HepG2 (cell line): ENCODE results near the gene CYP2J2. TPM values are rescaled to one million over a fixed set of nuclear protein-coding genes. Genes with fewer than 3 reads are reported as not detected.

Source experiments
- ATAC-seq: fragments of 200-7000 bp; cut with Tn5 transposase; 3 replicates; pipeline ENCODE4 v1.9.1; 2020; ENCODE audit warnings: mild to moderate bottlenecking, moderate library complexity
- BruUV-seq: library from RNA; stranded (reverse); fragments of 400-500 nt; replicated peaks from 2 replicates; lab custom pipeline; 2021; lab: Mats Ljungman, UMichigan
- CTCF ChIA-PET: fragments of 300-600 bp; formaldehyde crosslinking; extraction: SDS; loops from one replicate; lab custom pipeline; 2021; ENCODE audit warnings: low total read pairs, inconsistent platforms, low intra/inter-chr PET ratio; lab: Yijun Ruan, JAX
- POLR2A ChIA-PET: fragments of 350-600 bp; sonication (Branson Sonifier 250); formaldehyde crosslinking; loops from one replicate; lab custom pipeline; 2020; ENCODE audit warnings: antibody characterized with exemption, inconsistent platforms; lab: Yijun Ruan, JAX
- DNase-seq: peaks from one replicate; pipeline ENCODE4 v3.0.0-alpha.2; 2015; ENCODE audit warnings: low spot score
- FAIRE-seq: peaks from 3 replicates; lab custom pipeline; 2011; peaks lifted over from hg19 to GRCh38; lab: Jason Lieb, UNC
- H2AFZ ChIP-seq: one replicate; pipeline ENCODE4 v1.6.1; 2011; ENCODE audit warnings: low read length, inconsistent platforms
- H3K27ac ChIP-seq: fragments of 300-600 bp; 3 replicates; pipeline ENCODE4 v1.8.0; 2011; ENCODE audit warnings: mixed run types, mild to moderate bottlenecking, mixed read lengths, low read length, inconsistent platforms; ENCODE audit not compliant: insufficient read depth; ENCODE audit errors: extremely low read length
- H3K27me3 ChIP-seq, 2 experiments: fragments of 200-600 bp in 1 of 2; 2 replicates in 1 of 2; 3 replicates in 1 of 2; pipeline versions ENCODE4 v1.6.0 to v1.8.0; 2011; ENCODE audit warnings: low read length in 2 of 2, mild to moderate bottlenecking in 2 of 2, moderate library complexity in 2 of 2, inconsistent platforms in 1 of 2; ENCODE audit not compliant: insufficient read depth in 2 of 2, control insufficient read depth in 1 of 2
- H3K36me3 ChIP-seq, 2 experiments: fragments of 200-600 bp in 1 of 2; replicated peaks in 1 of 2; 2 replicates in 1 of 2; 3 replicates in 1 of 2; pipeline versions ENCODE4 v1.5.1 to v1.8.0; 2011; ENCODE audit warnings: low read length in 2 of 2, inconsistent platforms in 1 of 2; ENCODE audit not compliant: insufficient read depth in 2 of 2, control insufficient read depth in 1 of 2
- H3K4me1 ChIP-seq: 2 replicates; pipeline ENCODE4 v1.5.1; 2012; ENCODE audit warnings: low read length, inconsistent platforms; ENCODE audit not compliant: insufficient read depth
- H3K4me2 ChIP-seq: 2 replicates; pipeline ENCODE4 v1.6.0; 2011; ENCODE audit warnings: low read depth, low read length, inconsistent platforms
- H3K4me3 ChIP-seq, 3 experiments: fragments of 200-600 bp in 1 of 3; sonication (generic), shearing (Covaris generic) in 1 of 3; replicated peaks in 1 of 3; 2 replicates each; pipeline ENCODE4 v1.5.1; 2011 to 2016; ENCODE audit warnings: low read length in 3 of 3, inconsistent platforms in 2 of 3, low read depth in 2 of 3, mild to moderate bottlenecking in 2 of 3, control low read depth in 1 of 3, mixed read lengths in 1 of 3; ENCODE audit not compliant: insufficient read depth in 1 of 3
- H3K79me2 ChIP-seq: one replicate; pipeline ENCODE4 v1.6.1; 2011; ENCODE audit warnings: low read length, inconsistent platforms; ENCODE audit not compliant: insufficient read depth
- H3K9ac ChIP-seq: 2 replicates; pipeline ENCODE4 v1.6.0; 2011; ENCODE audit warnings: mild to moderate bottlenecking, low read depth, low read length, inconsistent platforms; ENCODE audit not compliant: insufficient read depth
- H3K9me3 ChIP-seq: 2 replicates; pipeline ENCODE4 v1.5.1; 2012; ENCODE audit warnings: mild to moderate bottlenecking, low read length
- H4K20me1 ChIP-seq: 2 replicates; pipeline ENCODE4 v1.6.0; 2011; ENCODE audit warnings: inconsistent platforms, mild to moderate bottlenecking, low read length, moderate library complexity; ENCODE audit not compliant: insufficient read depth
- ARID2 ChIP-seq: sonication (generic); formaldehyde crosslinking; IDR thresholded peaks from 2 replicates; pipeline ENCODE4 v1.8.1; 2022; ENCODE audit warnings: mild to moderate bottlenecking, missing genetic modification reagents, borderline replicate concordance
- CBFB ChIP-seq: sonication (generic); formaldehyde crosslinking; IDR thresholded peaks from 2 replicates; pipeline ENCODE4 v1.4.0; 2020; ENCODE audit warnings: missing genetic modification reagents
- CREM ChIP-seq, 2 experiments: sonication (generic) in 1 of 2; formaldehyde crosslinking in 1 of 2; IDR thresholded peaks; 2 replicates each; pipeline versions ENCODE4 v1.4.0 to v1.6.1; 2016 to 2020; ENCODE audit warnings: antibody characterized with exemption in 1 of 2, mild to moderate bottlenecking in 1 of 2, missing genetic modification reagents in 1 of 2
- FLYWCH1 ChIP-seq: sonication (generic); formaldehyde crosslinking; IDR thresholded peaks from 2 replicates; pipeline ENCODE4 v1.8.1; 2023; ENCODE audit warnings: mild to moderate bottlenecking, missing genetic modification reagents
- HHEX ChIP-seq: IDR thresholded peaks from 2 replicates; pipeline ENCODE4 v1.6.1; 2016; ENCODE audit warnings: control low read depth
- MAZ ChIP-seq, 2 experiments: sonication (generic) in 1 of 2; formaldehyde crosslinking in 1 of 2; IDR thresholded peaks; 2 replicates each; pipeline versions ENCODE4 v1.5.0 to v1.6.1; 2012 to 2020; ENCODE audit warnings: low read depth in 2 of 2, mild to moderate bottlenecking in 2 of 2, borderline replicate concordance in 1 of 2, improper control_type of control experiment in 1 of 2, low read length in 1 of 2, missing genetic modification reagents in 1 of 2, moderate library complexity in 1 of 2
- RFX5 ChIP-seq: IDR thresholded peaks from 2 replicates; pipeline ENCODE4 v1.6.1; 2011; ENCODE audit warnings: low read depth, low read length, improper control_type of control experiment
- STAT5B ChIP-seq: sonication (generic); formaldehyde crosslinking; IDR thresholded peaks from 2 replicates; pipeline ENCODE4 v1.4.0; 2020; ENCODE audit warnings: missing genetic modification reagents
- ZNF143 ChIP-seq: sonication (generic); formaldehyde crosslinking; IDR thresholded peaks from 2 replicates; pipeline ENCODE4 v1.4.0; 2020; ENCODE audit warnings: missing genetic modification reagents
- ZNF180 ChIP-seq: sonication (generic); formaldehyde crosslinking; IDR thresholded peaks from 2 replicates; pipeline ENCODE4 v1.4.0; 2020; ENCODE audit warnings: low read depth, missing genetic modification reagents, borderline replicate concordance
- ZNF333 ChIP-seq: sonication (generic); formaldehyde crosslinking; IDR thresholded peaks from 2 replicates; pipeline ENCODE4 v1.4.0; 2020; ENCODE audit warnings: mild to moderate bottlenecking, missing genetic modification reagents, borderline replicate concordance
- ZNF441 ChIP-seq: sonication (generic); formaldehyde crosslinking; IDR thresholded peaks from 2 replicates; pipeline ENCODE4 v1.7.0; 2021; ENCODE audit warnings: missing genetic modification reagents, borderline replicate concordance
- ZNF678 ChIP-seq: sonication (generic); formaldehyde crosslinking; IDR thresholded peaks from 2 replicates; pipeline ENCODE4 v1.4.0; 2020; ENCODE audit warnings: mild to moderate bottlenecking, missing genetic modification reagents
- ZNF784 ChIP-seq: sonication (generic); formaldehyde crosslinking; IDR thresholded peaks from 2 replicates; pipeline ENCODE4 v1.5.1; 2020; ENCODE audit warnings: missing genetic modification reagents, mild to moderate bottlenecking, borderline replicate concordance
- WGBS: methylation state at CpG from one replicate; pipeline ENCODE4 v1.1.6; 2017; ENCODE audit warnings: low lambda C conversion rate; 5-methylcytosine and 5-hydroxymethylcytosine counted together
- in situ Hi-C: cut with HindIII; loops from 2 replicates; pipeline ENCODE4 v1.10.0; 2017; ENCODE audit warnings: low pct_unique_long_range_greater_than_20kb; ENCODE audit not compliant: extremely low pct_ligation_motif_present
- intact Hi-C: fragments of 100-400 bp; cut with micrococcal nuclease; formaldehyde crosslinking; loops from one replicate; pipeline ENCODE4 v1.10.0; 2022; ENCODE audit not compliant: unreplicated experiment
- polyA plus RNA-seq, 8 experiments: library from polyadenylated mRNA; depleted of rRNA in 3 of 8; stranded (reverse) in 7 of 8; unstranded in 1 of 8; fragments of >200 nt; fragmentation: Illumina TruSeq in 4 of 8; extraction: Trizol in 4 of 8; gene quantifications; 2 replicates each; pipeline versions ENCODE4 v1.2.1 to v1.2.3, GENCODE V29; 2011 to 2016; ENCODE audit warnings: low read depth in 4 of 8, missing spikeins in 1 of 8, mixed read lengths in 1 of 8; ENCODE audit not compliant: insufficient read depth in 1 of 8
- total RNA-seq, 5 experiments: library from RNA; depleted of rRNA; stranded (reverse); fragments of >200 nt; fragmentation: Illumina TruSeq; extraction: Trizol; gene quantifications; 2 replicates each; pipeline ENCODE4 v1.2.3, GENCODE V29; 2016; ENCODE audit warnings: low read depth in 1 of 5
- TF ChIP-seq, protein P1 (sequence below): sonication (generic); formaldehyde crosslinking; IDR thresholded peaks from 2 replicates; pipeline ENCODE4 v1.9.0; 2021; ENCODE audit warnings: missing genetic modification reagents, mild to moderate bottlenecking, borderline replicate concordance
- TF ChIP-seq, protein P2 (sequence below): sonication (generic); formaldehyde crosslinking; IDR thresholded peaks from 2 replicates; pipeline ENCODE4 v1.4.0; 2020; ENCODE audit warnings: mild to moderate bottlenecking, missing genetic modification reagents

CYP2J2 gene
- total and polyA plus RNA-seq, 2 of the 13 experiments (the other 11 are each of a cell fraction or from before 2014, with no cell fraction given) = 2.1 to 5.9 TPM

DNA sequence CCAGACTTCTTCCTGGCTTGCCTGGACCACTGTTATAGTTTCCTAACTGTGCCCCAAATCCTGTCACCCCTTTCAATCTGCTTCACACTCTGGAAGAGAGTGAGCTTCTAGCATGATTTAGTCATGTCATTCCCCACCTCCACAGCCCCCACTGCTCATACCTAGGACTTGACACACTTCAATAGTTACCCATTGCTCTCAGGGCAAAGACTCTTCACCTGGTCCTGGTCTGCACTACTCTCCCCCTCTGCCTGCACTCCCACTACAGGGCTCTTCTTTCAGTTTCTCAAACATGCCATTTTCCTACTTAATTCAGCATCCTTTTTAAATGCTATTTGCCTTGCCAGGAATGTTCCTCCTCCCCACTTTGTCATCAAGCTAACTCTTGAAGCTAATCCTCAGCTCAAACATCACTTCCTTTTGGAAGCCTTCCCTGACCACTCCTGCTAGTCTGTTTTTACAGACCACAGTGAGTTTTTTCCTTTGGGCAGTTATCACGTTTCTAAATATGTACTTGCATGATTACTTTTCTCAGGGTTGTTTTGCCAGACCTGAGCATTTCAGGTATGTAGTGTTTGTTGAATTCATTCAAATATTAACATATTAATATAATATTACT lies 24.7 kb downstream of the CYP2J2 start:
- no TSS peak for BruUV-seq
- H3K36me3 ChIP-seq = no peaks in the 10 kb centered on the region; a peak in 1 of 5 replicates
- H3K27ac ChIP-seq = no peak overlapping the region
- no peak overlapping the region for H3K4me3 ChIP-seq
- TF ChIP-seq ARID2 (CRISPR knock-in tag) = no peak
- no peak for TF ChIP-seq ZNF180 (CRISPR knock-in tag)
- TF ChIP-seq, protein P1, sequence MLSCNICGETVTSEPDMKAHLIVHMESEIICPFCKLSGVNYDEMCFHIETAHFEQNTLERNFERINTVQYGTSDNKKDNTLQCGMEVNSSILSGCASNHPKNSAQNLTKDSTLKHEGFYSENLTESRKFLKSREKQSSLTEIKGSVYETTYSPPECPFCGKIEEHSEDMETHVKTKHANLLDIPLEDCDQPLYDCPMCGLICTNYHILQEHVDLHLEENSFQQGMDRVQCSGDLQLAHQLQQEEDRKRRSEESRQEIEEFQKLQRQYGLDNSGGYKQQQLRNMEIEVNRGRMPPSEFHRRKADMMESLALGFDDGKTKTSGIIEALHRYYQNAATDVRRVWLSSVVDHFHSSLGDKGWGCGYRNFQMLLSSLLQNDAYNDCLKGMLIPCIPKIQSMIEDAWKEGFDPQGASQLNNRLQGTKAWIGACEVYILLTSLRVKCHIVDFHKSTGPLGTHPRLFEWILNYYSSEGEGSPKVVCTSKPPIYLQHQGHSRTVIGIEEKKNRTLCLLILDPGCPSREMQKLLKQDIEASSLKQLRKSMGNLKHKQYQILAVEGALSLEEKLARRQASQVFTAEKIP (CRISPR knock-in tag) = no peak
- TF ChIP-seq FLYWCH1 (CRISPR knock-in tag) = no peak
- TF ChIP-seq ZNF333 = no peak
- no peak for TF ChIP-seq ZNF678 (CRISPR knock-in tag)
- TF ChIP-seq ZNF784 (CRISPR knock-in tag) = no peak
- TF ChIP-seq, protein P2, sequence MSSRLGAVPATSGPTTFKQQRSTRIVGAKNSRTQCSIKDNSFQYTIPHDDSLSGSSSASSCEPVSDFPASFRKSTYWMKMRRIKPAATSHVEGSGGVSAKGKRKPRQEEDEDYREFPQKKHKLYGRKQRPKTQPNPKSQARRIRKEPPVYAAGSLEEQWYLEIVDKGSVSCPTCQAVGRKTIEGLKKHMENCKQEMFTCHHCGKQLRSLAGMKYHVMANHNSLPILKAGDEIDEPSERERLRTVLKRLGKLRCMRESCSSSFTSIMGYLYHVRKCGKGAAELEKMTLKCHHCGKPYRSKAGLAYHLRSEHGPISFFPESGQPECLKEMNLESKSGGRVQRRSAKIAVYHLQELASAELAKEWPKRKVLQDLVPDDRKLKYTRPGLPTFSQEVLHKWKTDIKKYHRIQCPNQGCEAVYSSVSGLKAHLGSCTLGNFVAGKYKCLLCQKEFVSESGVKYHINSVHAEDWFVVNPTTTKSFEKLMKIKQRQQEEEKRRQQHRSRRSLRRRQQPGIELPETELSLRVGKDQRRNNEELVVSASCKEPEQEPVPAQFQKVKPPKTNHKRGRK = no peak
- TF ChIP-seq ZNF441 (CRISPR knock-in tag) = no peak
- TF ChIP-seq ZNF143 (CRISPR knock-in tag) = no peak
- TF ChIP-seq STAT5B (CRISPR knock-in tag) = no peak
- TF ChIP-seq RFX5 = no peak
- TF ChIP-seq CREM (IDR thresholded peaks at IDR 0.05) = no peak
- TF ChIP-seq CREM (CRISPR knock-in tag; IDR thresholded peaks at IDR 0.05) = no peak
- TF ChIP-seq HHEX (CRISPR knock-in tag) = no peak
- no peak for TF ChIP-seq CBFB (CRISPR knock-in tag)
- TF ChIP-seq MAZ (IDR thresholded peaks at IDR 0.05; ENCODE audit: borderline replicate concordance, low read depth, low read length) = no peak
- no peak for TF ChIP-seq MAZ (CRISPR knock-in tag; IDR thresholded peaks at IDR 0.05; ENCODE audit: low read depth)
- H3K4me2 ChIP-seq = no peak overlapping the region
- no peaks in the 10 kb centered on the region for H3K27me3 ChIP-seq
- H3K9me3 ChIP-seq = no peaks in the 10 kb centered on the region
- in situ Hi-C loops = loop anchor here (5.0 kb wide), 1 partner anchor 45 kb away; no protein-coding TSS in a partner anchor
- DNase-seq = no peak
- FAIRE-seq = no peak
- no peak overlapping the region for H2AFZ ChIP-seq
- H3K79me2 ChIP-seq = no peaks in the 10 kb centered on the region
- H4K20me1 ChIP-seq = no peaks in the 10 kb centered on the region
- no peak overlapping the region for H3K9ac ChIP-seq
- intact Hi-C loops = no loop called here
- WGBS = 87% methylated on average over 1 of the region's 1 CpG
- CTCF ChIA-PET = interaction anchor here (3.4 kb wide), 1 partner anchor 45 kb away, joined by 47 read pairs; no protein-coding TSS in a partner anchor
- H3K4me1 ChIP-seq = no peaks in the 10 kb centered on the region
- POLR2A ChIA-PET = interaction anchor here (1.0 kb wide), 1 partner anchor 46 kb away, joined by 4 read pairs; no protein-coding TSS in a partner anchor
- no peak for ATAC-seq
